ENCODE data around the gene PSTPIP2.

PSTPIP2 gene

GRCh38 chr18:46002934-46003333 is 69.1 kb downstream of the PSTPIP2 start:
- H3K4me3 ChIP-seq (ENCODE audit: low read depth, low read length), result no peak overlapping the region
- DNase-seq (ENCODE audit: low read depth), result no peak
- TF ChIP-seq, protein P1, sequence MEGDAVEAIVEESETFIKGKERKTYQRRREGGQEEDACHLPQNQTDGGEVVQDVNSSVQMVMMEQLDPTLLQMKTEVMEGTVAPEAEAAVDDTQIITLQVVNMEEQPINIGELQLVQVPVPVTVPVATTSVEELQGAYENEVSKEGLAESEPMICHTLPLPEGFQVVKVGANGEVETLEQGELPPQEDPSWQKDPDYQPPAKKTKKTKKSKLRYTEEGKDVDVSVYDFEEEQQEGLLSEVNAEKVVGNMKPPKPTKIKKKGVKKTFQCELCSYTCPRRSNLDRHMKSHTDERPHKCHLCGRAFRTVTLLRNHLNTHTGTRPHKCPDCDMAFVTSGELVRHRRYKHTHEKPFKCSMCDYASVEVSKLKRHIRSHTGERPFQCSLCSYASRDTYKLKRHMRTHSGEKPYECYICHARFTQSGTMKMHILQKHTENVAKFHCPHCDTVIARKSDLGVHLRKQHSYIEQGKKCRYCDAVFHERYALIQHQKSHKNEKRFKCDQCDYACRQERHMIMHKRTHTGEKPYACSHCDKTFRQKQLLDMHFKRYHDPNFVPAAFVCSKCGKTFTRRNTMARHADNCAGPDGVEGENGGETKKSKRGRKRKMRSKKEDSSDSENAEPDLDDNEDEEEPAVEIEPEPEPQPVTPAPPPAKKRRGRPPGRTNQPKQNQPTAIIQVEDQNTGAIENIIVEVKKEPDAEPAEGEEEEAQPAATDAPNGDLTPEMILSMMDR (conservative IDR thresholded peaks at IDR 0.05; ENCODE audit: low read depth, low read length), result no peak

GRCh38 chr18:46001892-46002291 is 70.2 kb downstream of the PSTPIP2 start:
- DNase-seq (ENCODE audit: low read depth), result no peak
- TF ChIP-seq, protein P1 (conservative IDR thresholded peaks at IDR 0.05; ENCODE audit: low read depth, low read length), result no peak
- no peak overlapping the region for H3K4me3 ChIP-seq (ENCODE audit: low read depth, low read length)

DNA sequence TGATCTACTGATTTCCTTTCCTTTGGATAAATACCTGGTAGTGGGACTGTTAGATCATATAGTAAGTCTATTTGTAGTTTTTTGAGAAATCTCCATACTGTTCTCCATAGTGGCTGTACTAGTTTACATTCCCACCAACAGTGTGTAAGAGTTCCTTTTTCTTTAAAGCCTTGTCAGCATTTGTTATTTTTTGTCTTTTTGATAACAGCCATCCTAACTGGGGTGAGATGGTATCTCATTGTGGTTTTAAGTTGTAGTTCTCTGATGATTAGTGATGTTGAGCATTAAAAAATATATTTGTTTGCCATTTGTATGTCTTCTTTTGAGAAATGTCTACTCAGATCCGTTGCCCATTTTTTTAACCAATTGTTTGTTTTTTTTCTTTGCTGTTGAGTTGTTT is 71.0 kb downstream of the PSTPIP2 start:
- no peak for DNase-seq (ENCODE audit: low read depth)
- no peak overlapping the region for H3K4me3 ChIP-seq (ENCODE audit: low read depth, low read length)
- TF ChIP-seq, protein P1 (conservative IDR thresholded peaks at IDR 0.05; ENCODE audit: low read depth, low read length), result no peak

GRCh38 chr18:45999536-45999935 is 72.5 kb downstream of the PSTPIP2 start:
- TF ChIP-seq, protein P1 (conservative IDR thresholded peaks at IDR 0.05; ENCODE audit: low read depth, low read length), result no peak
- no peak overlapping the region for H3K4me3 ChIP-seq (ENCODE audit: low read depth, low read length)
- DNase-seq (ENCODE audit: low read depth), result no peak

GRCh38 chr18:45998244-45998643 is 73.8 kb downstream of the PSTPIP2 start:
- TF ChIP-seq, protein P1 (conservative IDR thresholded peaks at IDR 0.05; ENCODE audit: low read depth, low read length), result no peak
- H3K4me3 ChIP-seq (ENCODE audit: low read depth, low read length), result no peak overlapping the region
- DNase-seq (ENCODE audit: low read depth), result no peak

DNA sequence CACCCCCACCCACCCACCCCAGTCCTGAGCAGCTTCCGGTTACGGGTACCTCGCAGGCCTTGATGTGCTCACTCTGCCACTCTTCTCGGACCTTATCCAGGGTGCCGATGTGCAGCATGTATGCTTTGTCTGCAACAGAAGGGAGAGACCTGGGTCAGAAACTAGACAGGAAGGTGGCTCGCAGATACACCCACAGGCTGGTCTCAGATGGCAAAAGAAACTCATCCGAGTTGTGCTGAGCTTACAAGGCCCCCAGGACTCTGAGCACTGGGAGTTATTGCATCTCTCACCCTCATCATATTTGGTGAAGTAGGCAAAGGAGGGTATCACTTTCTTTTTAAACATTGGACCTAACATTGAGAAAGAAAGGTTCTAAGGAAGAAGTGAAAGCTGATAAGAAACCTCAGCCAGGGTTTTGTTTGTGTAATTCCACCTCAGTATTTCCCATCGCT is 74.3 kb downstream of the PSTPIP2 start:
- no peak for DNase-seq (ENCODE audit: low read depth)

DNA sequence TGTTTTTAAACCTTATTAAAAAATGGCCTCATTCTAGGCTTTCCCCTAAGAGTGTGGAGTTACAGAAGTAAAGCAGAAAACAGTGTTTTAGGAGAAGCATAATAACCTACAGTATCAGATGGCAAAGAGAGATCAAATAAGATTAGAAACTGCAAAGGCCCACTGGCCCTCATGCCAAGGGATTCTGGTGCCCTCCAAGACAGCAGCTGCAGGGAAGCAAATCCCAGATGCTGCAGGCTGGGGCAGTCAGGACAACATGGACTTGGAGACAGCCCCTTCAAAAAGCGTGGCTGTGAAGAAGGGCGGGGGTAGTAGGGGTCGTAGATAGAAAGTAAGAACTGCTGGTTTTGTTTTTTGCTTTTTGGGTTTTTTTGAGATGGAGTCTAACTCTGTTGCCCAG is 76.6 kb downstream of the PSTPIP2 start:
- TF ChIP-seq, protein P1 (conservative IDR thresholded peaks at IDR 0.05; ENCODE audit: low read depth, low read length), result no peak
- no peak overlapping the region for H3K4me3 ChIP-seq (ENCODE audit: low read depth, low read length)
- no peak for DNase-seq (ENCODE audit: low read depth)

More for the DNA sequence above, 74.3 kb downstream of the PSTPIP2 start:
- TF ChIP-seq, protein P1 (conservative IDR thresholded peaks at IDR 0.05; ENCODE audit: low read depth, low read length), result no peak
- H3K4me3 ChIP-seq (ENCODE audit: low read depth, low read length), result no peak overlapping the region

All from choroid plexus epithelial cell (primary cell).